Activated CD4-positive, CD25-positive, alpha-beta regulatory T cell treated with anti-CD3 and anti-CD28 coated beads, Interleukin-2, amount 50 U/mL, for 72 hours (primary cell): ENCODE results near the gene EML6.

Experiments
- DNase-seq: peaks from one replicate; pipeline ENCODE4 v3.0.0; 2021

Gene EML6

GRCh38 chr2:54950811-54951210 is 227.3 kb downstream of the EML6 start:
- DNase-seq, result no peak

GRCh38 chr2:54952425-54952824 is 229.0 kb downstream of the EML6 start:
- DNase-seq, result no peak

GRCh38 chr2:54952978-54953456 is 229.6 kb downstream of the EML6 start:
- no peak for DNase-seq

GRCh38 chr2:54954158-54954557 is 230.7 kb downstream of the EML6 start:
- DNase-seq, result no peak

GRCh38 chr2:54954705-54955357 is 231.4 kb downstream of the EML6 start:
- no peak for DNase-seq

- no peak for DNase-seq
Measured at GRCh38 chr2:54955358-54956110, 232.1 kb downstream of the EML6 start.

DNA sequence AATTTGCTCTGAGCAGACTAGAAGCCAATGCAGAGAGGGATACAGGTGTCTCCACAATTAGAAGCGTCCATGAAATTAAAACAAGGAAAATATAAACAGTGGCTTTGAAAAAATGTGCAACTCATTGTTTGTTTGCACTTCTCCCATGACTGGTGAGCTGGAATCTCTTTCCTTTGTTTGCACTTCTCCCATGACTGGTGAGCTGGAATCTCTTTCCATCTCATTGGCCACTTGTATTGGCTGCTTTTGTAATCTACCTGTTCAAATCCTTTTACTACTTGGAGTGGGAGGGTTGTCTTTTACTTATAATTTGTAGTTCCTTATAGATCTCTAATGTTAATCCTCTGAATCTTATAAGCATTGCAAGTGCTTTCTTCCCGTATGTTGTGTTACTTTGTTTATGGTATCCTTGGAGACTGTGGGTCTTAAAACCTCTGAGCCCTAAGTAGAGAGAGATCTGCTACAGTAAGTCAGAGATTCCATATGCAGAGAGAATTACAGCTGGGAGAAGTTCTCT is 232.7 kb downstream of the EML6 start:
- DNase-seq, result no peak

DNA sequence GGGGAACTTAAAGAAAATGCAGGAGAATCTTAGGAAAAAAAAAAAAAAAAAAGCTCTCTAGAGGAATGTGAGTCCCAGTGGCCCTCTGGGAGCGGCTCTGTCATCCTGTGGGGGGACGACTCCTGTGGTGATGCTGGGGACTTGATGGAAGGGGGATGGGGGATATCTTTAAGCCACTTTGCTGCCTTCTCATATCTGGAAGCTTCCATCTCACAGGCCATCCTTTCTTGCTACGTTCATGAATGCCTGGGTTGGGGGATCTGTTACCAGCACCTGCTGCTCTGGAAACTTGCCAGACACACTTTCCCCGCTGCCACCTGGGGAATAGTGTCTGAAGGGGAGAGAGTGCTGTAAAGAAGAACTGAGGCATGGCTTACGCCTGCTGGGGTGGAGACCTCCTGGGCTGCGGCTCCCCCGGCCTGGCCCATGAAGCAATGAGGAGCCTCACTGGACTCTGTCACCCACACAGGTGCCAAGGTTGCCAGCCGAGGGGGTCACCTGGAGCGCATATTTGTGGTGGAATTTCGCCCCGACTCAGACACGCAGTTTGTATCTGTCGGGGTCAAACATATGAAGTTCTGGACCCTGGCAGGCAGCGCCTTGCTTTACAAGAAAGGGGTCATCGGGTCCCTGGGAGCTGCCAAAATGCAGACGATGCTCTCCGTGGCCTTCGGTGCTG is 234.0 kb downstream of the EML6 start:
- no peak for DNase-seq

DNA sequence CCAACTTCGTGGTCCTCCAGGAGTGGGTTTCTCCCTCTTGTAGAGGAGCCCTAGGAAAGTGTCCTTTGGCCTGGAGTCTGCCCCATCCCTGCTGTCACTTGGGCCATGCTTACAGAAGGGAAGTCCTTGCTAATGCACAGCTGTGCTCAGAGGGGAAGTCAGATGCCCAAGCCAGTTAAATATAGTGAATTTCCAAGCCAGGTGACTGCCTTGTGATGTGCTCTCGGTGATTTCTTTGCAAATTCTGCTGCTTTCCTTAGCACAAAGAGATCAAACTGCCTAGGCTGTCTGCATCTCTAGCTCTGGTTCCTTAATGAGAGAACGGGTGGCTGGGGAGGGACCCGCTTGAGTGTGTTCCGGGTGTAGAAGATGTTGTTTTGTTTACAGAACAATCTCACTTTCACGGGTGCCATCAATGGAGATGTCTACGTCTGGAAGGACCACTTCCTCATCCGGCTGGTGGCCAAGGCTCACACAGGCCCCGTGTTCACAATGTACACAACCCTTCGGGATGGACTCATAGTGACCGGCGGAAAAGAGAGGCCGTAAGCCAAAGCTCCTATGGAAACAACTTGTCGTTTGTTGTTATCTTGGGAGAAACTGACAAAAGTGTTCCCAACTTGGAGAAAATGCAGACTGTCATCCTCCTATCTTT is 235.4 kb downstream of the EML6 start:
- no peak for DNase-seq

GRCh38 chr2:54960164-54960563 is 236.7 kb downstream of the EML6 start:
- no peak for DNase-seq

GRCh38 chr2:54962511-54962910 is 239.0 kb downstream of the EML6 start:
- DNase-seq, result no peak

- DNase-seq, result no peak
Measured at GRCh38 chr2:54962935-54963440, 239.5 kb downstream of the EML6 start.

DNA sequence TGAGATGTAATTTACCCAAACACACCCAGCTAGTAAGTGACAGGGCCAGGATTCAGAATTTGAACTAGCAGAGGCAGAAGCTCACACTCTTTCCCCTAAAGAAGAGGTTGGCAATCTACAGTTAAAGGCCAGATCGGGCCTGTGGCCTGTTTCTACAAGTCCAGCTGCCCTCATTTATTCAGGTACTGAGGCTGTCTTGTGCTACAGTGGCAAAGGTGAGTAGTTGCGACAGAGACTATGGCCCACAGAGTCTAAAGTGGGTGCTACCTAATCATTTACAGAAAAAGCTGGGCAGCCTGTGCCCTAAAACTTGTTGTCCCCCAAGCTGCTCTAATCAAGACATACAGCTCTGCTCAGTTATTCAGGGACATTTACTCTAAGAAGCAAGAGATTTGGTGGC is 240.0 kb downstream of the EML6 start:
- no peak for DNase-seq

- DNase-seq, result no peak
Measured at GRCh38 chr2:54964271-54964670, 240.8 kb downstream of the EML6 start.

- DNase-seq, result no peak
Measured at GRCh38 chr2:54964816-54965215, 241.4 kb downstream of the EML6 start.

- DNase-seq, result no peak
Measured at GRCh38 chr2:54965425-54965824, 242.0 kb downstream of the EML6 start.

DNA sequence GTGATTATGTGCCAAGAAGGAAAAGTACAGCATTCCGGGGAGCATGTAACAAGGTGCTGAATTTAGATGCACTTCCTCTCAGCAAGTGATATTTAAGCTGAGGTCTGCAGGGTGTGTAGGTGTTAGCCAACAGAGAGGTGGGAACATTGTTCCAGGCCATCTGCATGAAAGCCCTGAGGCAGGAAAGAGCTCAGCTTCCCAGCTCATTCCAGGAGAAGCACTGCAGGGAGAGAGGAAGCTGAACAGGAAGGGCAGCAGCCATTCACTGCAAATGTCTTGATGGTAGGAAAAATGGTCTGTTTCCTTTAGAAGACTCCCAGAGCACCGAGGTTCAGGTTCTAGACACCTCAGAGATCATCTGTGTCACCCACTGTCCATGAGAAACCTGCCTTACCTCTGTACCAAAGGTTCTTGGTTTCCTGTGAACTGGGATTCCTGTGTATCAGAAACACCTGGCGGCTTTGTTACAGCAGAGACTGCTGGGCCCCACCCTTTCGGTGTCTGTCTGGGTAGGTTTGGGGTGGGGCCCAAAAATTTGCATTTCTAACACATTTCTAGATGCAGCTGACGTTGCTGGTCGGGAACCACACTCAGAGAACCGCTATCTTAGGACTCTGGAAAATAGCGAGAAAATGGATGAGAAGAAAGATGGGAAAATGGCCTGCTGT is 242.8 kb downstream of the EML6 start:
- no peak for DNase-seq

- DNase-seq, result no peak
Measured at GRCh38 chr2:54966837-54967236, 243.4 kb downstream of the EML6 start.

GRCh38 chr2:54967269-54967668 is 243.8 kb downstream of the EML6 start:
- DNase-seq, result no peak

DNA sequence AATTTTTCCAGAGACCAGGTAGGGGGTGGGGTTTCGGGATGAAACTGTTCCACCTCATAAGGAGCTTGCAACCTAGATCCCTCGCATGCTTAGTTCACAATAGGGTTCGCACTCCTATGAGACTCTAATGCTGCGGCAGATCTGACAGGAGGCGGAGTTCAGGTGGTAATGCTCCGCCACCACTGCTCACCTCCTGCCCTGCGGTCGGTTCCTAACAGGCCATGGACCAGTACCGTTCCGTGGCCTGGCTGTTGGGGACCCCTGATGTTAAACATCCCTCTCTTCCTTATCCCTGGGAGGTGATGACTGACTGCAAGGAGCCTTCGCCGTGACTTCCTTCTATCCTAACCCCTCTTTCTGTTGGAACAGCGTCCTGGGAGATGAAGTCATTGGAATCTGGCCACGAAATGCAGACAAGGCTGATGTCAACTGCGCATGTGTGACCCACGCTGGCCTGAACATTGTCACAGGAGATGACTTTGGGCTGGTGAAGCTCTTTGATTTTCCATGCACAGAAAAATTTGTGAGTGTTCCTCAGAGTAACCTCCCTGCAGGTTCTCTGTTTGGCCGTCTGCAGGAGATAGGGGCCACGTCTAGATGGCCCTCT is 244.4 kb downstream of the EML6 start:
- DNase-seq, result no peak

GRCh38 chr2:54968561-54969218 is 245.2 kb downstream of the EML6 start:
- no peak for DNase-seq
